OCI-LY7 (cell line): ENCODE data around the gene NQO1. TPM values are rescaled to one million over a fixed set of nuclear protein-coding genes. Genes with fewer than 3 reads are reported as not detected.

ENCODE experiments used
- BruUV-seq: library from RNA; stranded (reverse); fragments of 400-500 nt; replicated peaks from 2 replicates; lab custom pipeline; 2021; lab: Mats Ljungman, UMichigan
- CTCF ChIA-PET: fragments of 300-600 bp; sonication (Branson Sonifier 250); formaldehyde crosslinking; loops from one replicate; lab custom pipeline; 2022; ENCODE audit warnings: antibody characterized with exemption; ENCODE audit not compliant: unreplicated experiment; lab: Charles Lee
- POLR2A ChIA-PET: fragments of 300-600 bp; sonication (Branson Sonifier 250); formaldehyde crosslinking; loops from one replicate; lab custom pipeline; 2022; ENCODE audit warnings: antibody characterized with exemption; lab: Charles Lee
- DNase-seq: peaks from one replicate; pipeline ENCODE4 v3.0.0-alpha.2; 2015; ENCODE audit warnings: low spot score
- H2AFZ ChIP-seq: fragments of 200-600 bp; sonication (generic), shearing (Covaris generic); 2 replicates; pipeline ENCODE4 v1.6.1; 2014; ENCODE audit warnings: mild to moderate bottlenecking, antibody characterized with exemption, low read length, moderate library complexity
- H3K27ac ChIP-seq: fragments of 200-600 bp; sonication (generic); 2 replicates; pipeline ENCODE4 v1.5.1; 2014; ENCODE audit warnings: mixed run types, low read depth, mild to moderate bottlenecking, moderate library complexity, low read length, inconsistent platforms; ENCODE audit not compliant: poor library complexity, severe bottlenecking
- H3K36me3 ChIP-seq: fragments of 200-600 bp; sonication (generic); 2 replicates; pipeline ENCODE4 v1.6.1; 2014; ENCODE audit warnings: mild to moderate bottlenecking, antibody characterized with exemption, low read length, moderate library complexity, mixed read lengths; ENCODE audit not compliant: insufficient read depth
- H3K4me1 ChIP-seq: fragments of 200-600 bp; sonication (generic); 2 replicates; pipeline ENCODE4 v1.5.1; 2014; ENCODE audit warnings: mild to moderate bottlenecking, low read length; ENCODE audit not compliant: insufficient read depth, poor library complexity, severe bottlenecking
- H3K4me2 ChIP-seq: fragments of 200-600 bp; sonication (generic); 2 replicates; pipeline ENCODE4 v1.6.1; 2014; ENCODE audit warnings: mild to moderate bottlenecking, low read length
- H3K4me3 ChIP-seq: fragments of 200-600 bp; sonication (generic); 2 replicates; pipeline ENCODE4 v1.5.1; 2014; ENCODE audit warnings: mild to moderate bottlenecking, low read depth, low read length; ENCODE audit not compliant: poor library complexity, severe bottlenecking
- H3K79me2 ChIP-seq: fragments of 200-600 bp; sonication (generic); 2 replicates; pipeline ENCODE4 v1.6.1; 2016; ENCODE audit warnings: low read depth, mild to moderate bottlenecking, low read length, moderate library complexity, mixed read lengths; ENCODE audit not compliant: insufficient read depth
- H3K9me2 ChIP-seq: fragments of 200-600 bp; sonication (generic); 2 replicates; pipeline ENCODE4 v1.6.1; 2016; ENCODE audit warnings: mild to moderate bottlenecking, low read length, mixed read lengths; ENCODE audit not compliant: insufficient read depth
- H3K9me3 ChIP-seq: fragments of 200-600 bp; sonication (generic); 2 replicates; pipeline ENCODE4 v1.6.1; 2014; ENCODE audit warnings: mild to moderate bottlenecking, mixed run types, low read length, mixed read lengths
- H4K20me1 ChIP-seq: fragments of 200-600 bp; sonication (generic); 2 replicates; pipeline ENCODE4 v1.6.1; 2014; ENCODE audit warnings: mild to moderate bottlenecking, antibody characterized with exemption, low read length, moderate library complexity, mixed read lengths; ENCODE audit not compliant: insufficient read depth
- EZH2phosphoT487 ChIP-seq: fragments of 200-600 bp; sonication (generic); IDR thresholded peaks from 2 replicates; pipeline ENCODE4 v1.6.1; 2018; ENCODE audit warnings: low read depth, borderline replicate concordance, mild to moderate bottlenecking, mixed run types, antibody characterized with exemption, low read length, moderate library complexity, mixed read lengths
- intact Hi-C: fragments of 100-400 bp; cut with micrococcal nuclease; formaldehyde crosslinking; loops from one replicate; pipeline ENCODE4 v1.10.0; 2022; ENCODE audit not compliant: unreplicated experiment
- total RNA-seq, 2 experiments: library from RNA; depleted of rRNA in 1 of 2; stranded (reverse); fragments of >200 nt in 1 of 2; shearing (Covaris generic) in 1 of 2; gene quantifications; 2 replicates each; pipeline ENCODE4 v1.2.3, GENCODE V29; 2014 to 2022
- TF ChIP-seq, protein P1 (sequence below): fragments of 200-600 bp; sonication (generic); conservative IDR thresholded peaks from 2 replicates; pipeline ENCODE4 v1.5.1; 2014; ENCODE audit warnings: mild to moderate bottlenecking, antibody characterized with exemption, low read length, moderate library complexity, mixed read lengths

Gene NQO1
- total RNA-seq, 2 experiments from 2014 or later, result 3.2 to 4.1 TPM

DNA sequence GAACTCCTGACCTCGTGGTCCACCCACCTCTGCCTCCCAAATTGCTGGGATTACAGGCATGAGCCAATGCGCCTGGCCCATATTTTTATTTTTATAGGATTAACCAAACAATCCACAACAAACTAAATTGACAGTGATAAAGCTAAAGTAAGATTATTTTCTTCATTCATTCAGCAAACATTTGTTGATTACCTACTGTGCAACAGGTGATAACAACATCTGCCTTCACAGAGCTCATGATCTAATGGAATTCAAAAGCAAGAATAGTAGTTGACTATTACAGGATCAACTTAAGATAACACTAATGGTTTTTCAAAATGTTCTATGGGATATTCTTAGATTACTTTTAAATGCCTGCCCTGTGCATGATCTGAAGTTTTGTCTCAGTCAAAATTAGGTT, 37.8 kb downstream of the NQO1 start:
- BruUV-seq, result no TSS peak
- Histone ChIP-seq H3K9me2 (no peaks in the 10 kb centered on the region), H3K79me2 (no peaks in the 10 kb centered on the region), H4K20me1 (no peaks in the 10 kb centered on the region), H2AFZ (no peak overlapping the region), H3K4me1 (peaks cover 13% of the 10 kb centered on the region), H3K36me3 (peaks cover 49% of the 10 kb centered on the region), H3K4me2 (no peak overlapping the region), H3K9me3 (no peaks in the 10 kb centered on the region), H3K27ac (no peak overlapping the region), H3K4me3 (no peak overlapping the region)
- ChIA-PET CTCF (no interaction called here), POLR2A (interaction anchor here (0.6 to 1.1 kb wide), 3 partner anchors 13 to 115 kb away, joined by 3 to 5 read pairs (median 4); no protein-coding TSS in a partner anchor)
- TF ChIP-seq, protein P1, sequence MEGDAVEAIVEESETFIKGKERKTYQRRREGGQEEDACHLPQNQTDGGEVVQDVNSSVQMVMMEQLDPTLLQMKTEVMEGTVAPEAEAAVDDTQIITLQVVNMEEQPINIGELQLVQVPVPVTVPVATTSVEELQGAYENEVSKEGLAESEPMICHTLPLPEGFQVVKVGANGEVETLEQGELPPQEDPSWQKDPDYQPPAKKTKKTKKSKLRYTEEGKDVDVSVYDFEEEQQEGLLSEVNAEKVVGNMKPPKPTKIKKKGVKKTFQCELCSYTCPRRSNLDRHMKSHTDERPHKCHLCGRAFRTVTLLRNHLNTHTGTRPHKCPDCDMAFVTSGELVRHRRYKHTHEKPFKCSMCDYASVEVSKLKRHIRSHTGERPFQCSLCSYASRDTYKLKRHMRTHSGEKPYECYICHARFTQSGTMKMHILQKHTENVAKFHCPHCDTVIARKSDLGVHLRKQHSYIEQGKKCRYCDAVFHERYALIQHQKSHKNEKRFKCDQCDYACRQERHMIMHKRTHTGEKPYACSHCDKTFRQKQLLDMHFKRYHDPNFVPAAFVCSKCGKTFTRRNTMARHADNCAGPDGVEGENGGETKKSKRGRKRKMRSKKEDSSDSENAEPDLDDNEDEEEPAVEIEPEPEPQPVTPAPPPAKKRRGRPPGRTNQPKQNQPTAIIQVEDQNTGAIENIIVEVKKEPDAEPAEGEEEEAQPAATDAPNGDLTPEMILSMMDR, result no peak
- no peak for TF ChIP-seq EZH2phosphoT487
- DNase-seq, result no peak
- intact Hi-C loops, result no loop called here

DNA sequence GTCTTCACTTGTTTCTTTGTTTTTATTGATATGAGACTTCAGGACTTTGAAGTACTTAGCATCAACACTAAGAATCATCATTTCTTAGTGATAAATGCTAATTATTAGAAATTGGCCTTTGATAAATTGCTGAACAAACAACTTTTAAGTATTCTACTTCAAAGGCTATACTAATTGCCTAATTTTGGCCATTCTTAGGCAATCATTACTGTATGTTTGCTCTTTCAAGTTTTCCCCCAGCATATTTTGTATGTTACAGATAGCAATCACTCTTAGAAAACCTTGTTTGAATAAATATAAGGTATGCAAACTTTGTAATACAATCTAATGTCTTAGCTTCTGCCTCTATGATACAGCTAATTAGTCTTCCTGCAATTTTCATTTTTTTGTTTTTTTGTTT, 46.0 kb downstream of the NQO1 start:
- TF ChIP-seq, protein P1, result no peak
- TF ChIP-seq EZH2phosphoT487, result no peak
- ChIA-PET CTCF (no interaction called here), POLR2A (interaction anchor here (0.6 to 0.8 kb wide), 2 partner anchors 10 to 19 kb away, joined by 3 read pairs; no protein-coding TSS in a partner anchor)
- Histone ChIP-seq H3K9me2 (no peaks in the 10 kb centered on the region), H3K79me2 (no peaks in the 10 kb centered on the region), H3K4me2 (no peak overlapping the region), H2AFZ (no peak overlapping the region), H3K27ac (no peak overlapping the region), H3K36me3 (peaks cover 66% of the 10 kb centered on the region), H3K4me1 (no peaks in the 10 kb centered on the region), H3K4me3 (no peak overlapping the region), H3K9me3 (no peaks in the 10 kb centered on the region), H4K20me1 (no peaks in the 10 kb centered on the region)
- intact Hi-C loops, result no loop called here
- no TSS peak for BruUV-seq
- DNase-seq, result no peak

DNA sequence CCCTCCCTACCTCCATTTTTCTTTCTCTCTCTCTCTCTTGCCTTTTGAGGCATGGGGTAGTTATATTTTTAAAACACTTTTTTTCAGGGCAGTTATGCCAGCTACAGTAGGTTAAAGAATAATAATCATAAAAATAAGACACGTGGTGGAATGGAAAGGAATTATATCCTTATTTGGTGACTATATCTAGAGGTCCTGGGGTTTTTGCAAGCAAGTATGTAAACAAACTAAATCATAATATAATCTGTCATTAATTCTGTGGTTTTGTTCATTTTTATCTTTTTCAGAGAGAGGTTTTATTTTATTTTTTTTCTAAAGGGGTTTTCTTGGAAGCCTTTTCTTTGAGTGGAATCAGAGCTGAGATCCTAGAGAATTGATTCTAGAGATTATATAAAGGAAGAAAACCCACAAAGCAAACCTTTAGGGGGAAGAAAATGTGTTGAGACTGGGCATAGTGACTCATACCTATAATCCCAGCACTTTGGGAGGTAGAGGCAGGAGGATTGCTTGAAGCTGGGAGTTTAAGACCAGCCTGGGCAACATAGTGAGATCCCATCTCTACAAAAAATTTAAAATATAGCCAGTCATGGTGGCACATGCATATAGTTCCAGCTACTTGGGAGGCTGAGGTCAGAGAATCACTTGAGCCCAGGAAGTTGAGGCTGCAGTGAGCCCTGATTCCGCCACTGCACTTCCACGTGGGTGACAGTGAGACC, 53.2 kb downstream of the NQO1 start:
- BruUV-seq, result no TSS peak
- no peaks in the 10 kb centered on the region for H3K4me1 ChIP-seq
- H4K20me1 ChIP-seq, result no peaks in the 10 kb centered on the region
- POLR2A ChIA-PET, result interaction anchor here (0.7 kb wide), 1 partner anchor 1842 kb away, joined by 7 read pairs; no protein-coding TSS in a partner anchor
- CTCF ChIA-PET, result no interaction called here
- intact Hi-C loops, result no loop called here
- no peak for DNase-seq
- H3K36me3 ChIP-seq, result peaks cover 53% of the 10 kb centered on the region
- H3K4me3 ChIP-seq, result no peak overlapping the region
- no peak overlapping the region for H2AFZ ChIP-seq
- H3K79me2 ChIP-seq, result no peaks in the 10 kb centered on the region
- H3K9me3 ChIP-seq, result no peaks in the 10 kb centered on the region
- H3K4me2 ChIP-seq, result no peak overlapping the region
- TF ChIP-seq EZH2phosphoT487, result no peak
- TF ChIP-seq, protein P1, result no peak
- H3K27ac ChIP-seq, result no peak overlapping the region
- H3K9me2 ChIP-seq, result no peaks in the 10 kb centered on the region
